Mesendoderm (in vitro differentiated cells): ENCODE results near the gene PVR.

ENCODE experiments used
- DNase-seq: peaks from one replicate; pipeline ENCODE4 v3.0.0; 2013
- H2AK5ac ChIP-seq: 2 replicates; pipeline ENCODE4 v1.6.1; 2013; ENCODE audit warnings: low read length, inconsistent platforms
- H2BK120ac ChIP-seq: 2 replicates; pipeline ENCODE4 v1.6.1; 2013; ENCODE audit warnings: low read depth, mild to moderate bottlenecking, low read length, moderate library complexity, mixed read lengths
- H2BK15ac ChIP-seq: replicated peaks from 2 replicates; pipeline ENCODE4 v1.6.1; 2013; ENCODE audit warnings: low read depth, mild to moderate bottlenecking, moderate library complexity
- H2BK5ac ChIP-seq: 2 replicates; pipeline ENCODE4 v1.6.1; 2013; ENCODE audit warnings: low read length, inconsistent platforms
- H3K18ac ChIP-seq: 2 replicates; pipeline ENCODE4 v1.6.1; 2013; ENCODE audit warnings: mild to moderate bottlenecking, low read length, mixed read lengths
- H3K23ac ChIP-seq: one replicate; pipeline ENCODE4 v1.6.1; 2013; ENCODE audit warnings: low read length
- H3K27ac ChIP-seq: 2 replicates; pipeline ENCODE4 v1.5.1; 2013; ENCODE audit warnings: low read depth, mild to moderate bottlenecking, inconsistent platforms, low read length, moderate library complexity
- H3K27me3 ChIP-seq: 2 replicates; pipeline ENCODE4 v1.6.1; 2013; ENCODE audit warnings: low read length, control low read depth, mild to moderate bottlenecking, inconsistent platforms; ENCODE audit not compliant: insufficient read depth, poor library complexity
- H3K36me3 ChIP-seq: 2 replicates; pipeline ENCODE4 v1.6.1; 2013; ENCODE audit warnings: low read length, inconsistent platforms; ENCODE audit not compliant: control insufficient read depth, insufficient read depth
- H3K4ac ChIP-seq: one replicate; pipeline ENCODE4 v1.6.1; 2013; ENCODE audit warnings: low read depth, mild to moderate bottlenecking, low read length, moderate library complexity
- H3K4me1 ChIP-seq: 2 replicates; pipeline ENCODE4 v1.6.1; 2013; ENCODE audit warnings: low read depth, low read length, inconsistent platforms; ENCODE audit not compliant: control insufficient read depth
- H3K4me2 ChIP-seq: 2 replicates; pipeline ENCODE4 v1.6.1; 2013; ENCODE audit warnings: low read length
- H3K4me3 ChIP-seq: 2 replicates; pipeline ENCODE4 v1.5.1; 2013; ENCODE audit warnings: mild to moderate bottlenecking, low read length
- H3K56ac ChIP-seq: one replicate; pipeline ENCODE4 v1.6.1; 2013; ENCODE audit warnings: low read length
- H3K79me1 ChIP-seq: 2 replicates; pipeline ENCODE4 v1.6.1; 2013; ENCODE audit warnings: low read length, inconsistent platforms
- H3K79me2 ChIP-seq: 2 replicates; pipeline ENCODE4 v1.6.1; 2013; ENCODE audit warnings: mild to moderate bottlenecking, low read length; ENCODE audit not compliant: control insufficient read depth, insufficient read depth
- H3K9ac ChIP-seq: 2 replicates; pipeline ENCODE4 v1.6.1; 2013; ENCODE audit warnings: low read length, inconsistent platforms
- H4K5ac ChIP-seq: one replicate; pipeline ENCODE4 v1.6.1; 2013; ENCODE audit warnings: low read length
- H4K8ac ChIP-seq: one replicate; pipeline ENCODE4 v1.6.1; 2013; ENCODE audit warnings: low read depth, mild to moderate bottlenecking, control low read depth, low read length, moderate library complexity
- WGBS: extraction: QIAGEN DNeasy Blood & Tissue Kit; methylation state at CpG from one replicate; pipeline ENCODE4 v1.1.7; 2013; ENCODE audit warnings: low lambda C conversion rate, missing lambda C conversion rate; ENCODE audit not compliant: insufficient coverage; ENCODE audit errors: extremely low coverage; 5-methylcytosine and 5-hydroxymethylcytosine counted together

PVR gene

DNA sequence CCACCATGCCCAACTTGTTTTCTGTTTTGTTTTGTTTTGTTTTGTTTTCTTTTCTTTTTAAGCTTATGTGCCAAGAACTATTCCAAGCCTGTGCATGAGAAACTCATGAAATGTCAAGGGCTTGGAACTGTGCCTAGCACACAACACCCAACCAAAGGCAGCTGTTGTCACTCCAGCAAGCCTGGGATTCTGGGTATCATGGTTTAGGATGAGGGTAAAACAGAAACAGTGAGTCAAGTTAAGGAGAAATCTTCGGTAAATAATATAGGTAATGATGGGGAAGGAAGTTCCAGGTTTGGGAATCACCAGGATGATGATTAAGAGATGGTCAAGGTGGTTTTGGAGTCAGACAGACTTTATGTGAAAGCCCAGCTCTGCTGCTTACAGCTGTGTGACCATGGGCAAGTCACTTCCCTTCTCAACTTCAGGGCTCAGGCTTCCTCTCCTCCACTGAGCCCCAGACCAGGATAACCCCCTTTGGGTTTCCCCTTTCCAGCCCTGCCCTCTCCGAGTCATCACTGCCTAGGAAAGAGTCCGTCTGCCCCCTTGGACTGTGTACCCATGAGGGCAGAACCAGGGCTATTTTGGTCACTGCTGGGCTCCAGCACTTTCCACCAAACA, 5.0 kb downstream of the PVR start:
- no peak overlapping the region for H4K5ac ChIP-seq
- H3K4ac ChIP-seq: no peak overlapping the region
- WGBS: 100% methylated on average over 1 of the region's 3 CpGs
- peaks cover 8% of the 10 kb centered on the region for H3K79me2 ChIP-seq
- H3K9ac ChIP-seq: no peak overlapping the region
- no peak overlapping the region for H2BK15ac ChIP-seq
- no peak overlapping the region for H3K27ac ChIP-seq
- H3K56ac ChIP-seq: no peak overlapping the region
- no peak overlapping the region for H3K18ac ChIP-seq
- H2AK5ac ChIP-seq: no peak overlapping the region
- no peak overlapping the region for H4K8ac ChIP-seq
- H3K36me3 ChIP-seq: peaks cover 16% of the 10 kb centered on the region
- peaks cover 7% of the 10 kb centered on the region for H3K79me1 ChIP-seq
- DNase-seq: no peak
- no peaks in the 10 kb centered on the region for H3K4me1 ChIP-seq
- no peak overlapping the region for H3K23ac ChIP-seq
- H3K27me3 ChIP-seq: no peaks in the 10 kb centered on the region
- no peak overlapping the region for H3K4me2 ChIP-seq
- H2BK5ac ChIP-seq: no peak overlapping the region
- no peak overlapping the region for H2BK120ac ChIP-seq
- H3K4me3 ChIP-seq: no peak overlapping the region

DNA sequence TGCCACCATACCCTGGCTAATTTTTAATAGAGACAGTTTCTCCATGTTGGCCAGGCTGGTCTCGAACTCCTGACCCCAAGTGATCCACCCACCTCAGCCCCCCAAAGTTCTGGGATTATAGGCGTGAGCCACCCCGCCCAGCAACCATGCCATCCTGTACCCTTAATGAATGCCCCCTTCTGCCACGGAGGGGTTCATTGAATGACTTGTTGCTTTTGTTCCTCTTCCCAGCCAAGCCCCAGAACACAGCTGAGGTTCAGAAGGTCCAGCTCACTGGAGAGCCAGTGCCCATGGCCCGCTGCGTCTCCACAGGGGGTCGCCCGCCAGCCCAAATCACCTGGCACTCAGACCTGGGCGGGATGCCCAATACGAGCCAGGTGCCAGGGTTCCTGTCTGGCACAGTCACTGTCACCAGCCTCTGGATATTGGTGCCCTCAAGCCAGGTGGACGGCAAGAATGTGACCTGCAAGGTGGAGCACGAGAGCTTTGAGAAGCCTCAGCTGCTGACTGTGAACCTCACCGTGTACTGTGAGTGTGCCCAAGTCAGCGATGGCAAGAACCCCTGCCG, 6.0 kb downstream of the PVR start:
- no peaks in the 10 kb centered on the region for H3K4me1 ChIP-seq
- no peaks in the 10 kb centered on the region for H3K27me3 ChIP-seq
- H3K36me3 ChIP-seq: peaks cover 16% of the 10 kb centered on the region
- peaks cover 7% of the 10 kb centered on the region for H3K79me1 ChIP-seq
- no peak overlapping the region for H4K8ac ChIP-seq
- H3K56ac ChIP-seq: no peak overlapping the region
- no peak for DNase-seq
- H3K9ac ChIP-seq: no peak overlapping the region
- H2BK15ac ChIP-seq: no peak overlapping the region
- no peak overlapping the region for H2BK5ac ChIP-seq
- no CpG with 5 or more reads among the region's 15 CpGs for WGBS
- no peak overlapping the region for H3K4ac ChIP-seq
- no peak overlapping the region for H3K18ac ChIP-seq
- H3K27ac ChIP-seq: no peak overlapping the region
- no peak overlapping the region for H2AK5ac ChIP-seq
- H3K4me3 ChIP-seq: no peak overlapping the region
- no peak overlapping the region for H3K23ac ChIP-seq
- H3K4me2 ChIP-seq: no peak overlapping the region
- H2BK120ac ChIP-seq: no peak overlapping the region
- H3K79me2 ChIP-seq: peaks cover 7% of the 10 kb centered on the region
- no peak overlapping the region for H4K5ac ChIP-seq

DNA sequence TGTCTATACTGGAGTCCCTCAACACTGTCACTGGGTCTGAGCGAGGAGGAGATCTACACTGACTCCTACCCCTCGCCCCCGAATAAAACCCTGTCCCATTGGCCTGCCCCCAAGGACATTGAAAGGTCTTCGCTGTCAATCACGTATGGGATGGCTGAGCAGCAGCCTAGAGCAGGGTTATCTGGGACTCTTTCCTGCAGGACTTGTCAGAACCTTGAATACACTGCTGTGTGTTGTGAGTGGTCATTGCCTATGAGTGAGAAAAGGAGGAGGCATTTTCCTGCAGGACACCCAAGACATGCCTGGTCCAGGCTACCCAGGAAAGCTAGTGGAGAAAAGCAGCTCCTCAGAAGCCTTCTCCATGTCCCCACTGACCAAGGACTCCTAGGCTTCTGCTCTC, 9.6 kb downstream of the PVR start:
- Histone ChIP-seq H3K79me1 (no peaks in the 10 kb centered on the region), H3K9ac (no peak overlapping the region), H3K56ac (no peak overlapping the region), H2BK15ac (no peak overlapping the region), H4K5ac (no peak overlapping the region), H3K79me2 (no peaks in the 10 kb centered on the region), H3K4me2 (no peak overlapping the region), H3K4ac (no peak overlapping the region), H3K4me1 (no peaks in the 10 kb centered on the region), H3K36me3 (peaks cover 20% of the 10 kb centered on the region), H3K27ac (no peak overlapping the region), H2BK5ac (no peak overlapping the region), H3K18ac (no peak overlapping the region), H3K23ac (no peak overlapping the region), H3K4me3 (no peak overlapping the region), H2BK120ac (no peak overlapping the region), H4K8ac (no peak overlapping the region), H2AK5ac (no peak overlapping the region), H3K27me3 (no peaks in the 10 kb centered on the region)
- WGBS: no CpG with 5 or more reads among the region's 5 CpGs
- no peak for DNase-seq

DNA sequence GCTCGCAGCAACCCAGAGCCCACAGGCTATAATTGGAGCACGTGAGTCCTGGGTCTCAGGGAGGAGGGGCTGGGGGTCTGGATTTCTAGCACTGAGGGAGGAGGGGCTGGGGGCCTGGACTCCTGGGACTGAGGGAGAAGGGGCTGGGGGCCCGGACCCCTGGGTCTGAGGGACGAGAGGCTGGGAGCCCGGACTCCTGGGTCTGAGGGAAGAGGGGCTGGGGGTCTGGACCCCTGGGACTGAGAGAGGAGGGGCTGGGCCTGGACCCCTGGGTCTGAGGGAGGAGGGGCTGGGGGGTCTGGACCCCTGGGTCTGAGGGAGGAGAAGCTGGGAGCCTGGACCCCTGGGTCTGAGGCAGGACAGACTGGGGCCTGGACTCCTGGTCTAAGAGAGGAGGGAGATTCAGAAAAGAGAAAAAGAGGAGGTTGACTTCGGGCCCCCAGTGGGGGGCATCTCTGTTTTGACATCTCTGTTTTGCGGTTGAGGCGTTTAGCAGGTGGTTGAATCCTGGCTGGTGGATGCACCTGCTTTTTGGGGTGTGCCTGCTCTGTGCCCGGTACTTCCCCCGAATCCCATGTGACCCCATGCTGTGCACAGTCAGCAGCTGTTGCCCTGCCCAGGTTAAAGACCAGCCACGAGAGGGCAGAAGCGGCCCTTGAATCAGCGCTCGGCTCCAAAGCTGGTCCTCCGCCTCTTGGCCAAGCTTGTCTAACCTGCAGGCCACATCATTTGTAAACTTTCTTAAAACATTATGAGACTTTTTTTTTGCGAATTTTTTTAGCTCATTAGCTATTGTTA, 10.5 kb downstream of the PVR start:
- H3K4me2 ChIP-seq: no peak overlapping the region
- no peaks in the 10 kb centered on the region for H3K79me1 ChIP-seq
- no peaks in the 10 kb centered on the region for H3K27me3 ChIP-seq
- no peak overlapping the region for H3K56ac ChIP-seq
- H2BK15ac ChIP-seq: no peak overlapping the region
- H3K18ac ChIP-seq: no peak overlapping the region
- H3K9ac ChIP-seq: no peak overlapping the region
- H2BK120ac ChIP-seq: no peak overlapping the region
- WGBS: no CpG with 5 or more reads among the region's 16 CpGs
- H3K4me1 ChIP-seq: no peaks in the 10 kb centered on the region
- no peak overlapping the region for H2BK5ac ChIP-seq
- no peak overlapping the region for H3K27ac ChIP-seq
- no peak overlapping the region for H3K4ac ChIP-seq
- H3K36me3 ChIP-seq: peaks cover 23% of the 10 kb centered on the region
- H4K8ac ChIP-seq: no peak overlapping the region
- no peak overlapping the region for H4K5ac ChIP-seq
- H2AK5ac ChIP-seq: no peak overlapping the region
- no peaks in the 10 kb centered on the region for H3K79me2 ChIP-seq
- no peak overlapping the region for H3K23ac ChIP-seq
- H3K4me3 ChIP-seq: no peak overlapping the region
- DNase-seq: peak; percentile 76

DNA sequence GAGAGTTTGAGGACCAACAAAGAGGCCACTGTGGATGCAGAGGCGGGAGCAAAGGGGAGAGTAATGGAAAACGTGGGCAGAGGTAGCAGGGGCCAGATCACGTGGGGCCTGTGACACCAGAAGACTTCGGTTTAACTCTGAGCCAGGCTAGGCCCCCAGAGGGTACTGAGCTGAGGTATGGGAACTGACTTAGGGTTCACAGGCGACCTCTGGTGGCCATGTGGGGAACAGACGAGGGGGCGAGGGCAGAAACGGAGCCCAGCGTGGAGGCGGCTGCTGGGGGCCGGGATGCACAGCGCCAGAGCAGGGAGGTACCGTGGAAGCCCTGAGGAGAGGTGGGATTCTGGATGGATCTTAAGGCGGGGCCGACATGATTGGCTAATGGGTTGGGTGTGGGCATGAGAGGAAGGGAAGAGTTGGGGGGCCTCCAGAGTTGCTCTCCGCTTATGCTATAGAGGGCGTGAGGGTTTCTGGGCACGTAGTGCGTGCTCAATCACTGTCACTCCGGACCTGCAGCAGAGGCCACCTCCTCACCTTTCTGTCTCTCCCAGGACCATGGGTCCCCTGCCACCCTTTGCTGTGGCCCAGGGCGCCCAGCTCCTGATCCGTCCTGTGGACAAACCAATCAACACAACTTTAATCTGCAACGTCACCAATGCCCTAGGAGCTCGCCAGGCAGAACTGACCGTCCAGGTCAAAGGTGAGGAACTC, 13.7 kb downstream of the PVR start:
- Histone ChIP-seq H3K56ac (no peak overlapping the region), H3K79me1 (no peaks in the 10 kb centered on the region), H3K27me3 (no peaks in the 10 kb centered on the region), H3K79me2 (no peaks in the 10 kb centered on the region), H3K23ac (no peak overlapping the region), H3K4me3 (no peak overlapping the region), H2AK5ac (no peak overlapping the region), H4K5ac (no peak overlapping the region), H3K4me1 (no peaks in the 10 kb centered on the region), H3K36me3 (peaks cover 30% of the 10 kb centered on the region), H3K9ac (no peak overlapping the region), H2BK120ac (no peak overlapping the region), H3K18ac (no peak overlapping the region), H2BK15ac (no peak overlapping the region), H4K8ac (no peak overlapping the region), H3K4ac (no peak overlapping the region), H3K4me2 (no peak overlapping the region), H3K27ac (no peak overlapping the region), H2BK5ac (no peak overlapping the region)
- peak; percentile 88 for DNase-seq
- WGBS: no CpG with 5 or more reads among the region's 25 CpGs
